Vagina (tissue), 2 donors: ENCODE measurements around the gene ADAM8. TPM values are rescaled to one million over a fixed set of nuclear protein-coding genes. Genes with fewer than 3 reads are reported as not detected.
A peak's percentile ranks its signal among the peaks of the same experiment; 100 is the strongest.

Source experiments
- DNase-seq, 2 donors: peaks; one replicate each; pipeline ENCODE4 v3.0.0-alpha.2; 2017; ENCODE audit errors: extremely low spot score in 2 of 2
- H3K27ac ChIP-seq: fragments of 200-600 bp; sonication (generic); one replicate; pipeline ENCODE4 v1.5.1; 2019
- H3K27me3 ChIP-seq: fragments of 200-600 bp; sonication (generic); one replicate; pipeline ENCODE4 v1.5.1; 2019
- H3K36me3 ChIP-seq, 2 donors: fragments of 200-600 bp; sonication (generic); one replicate each; pipeline ENCODE4 v1.5.1; 2017 to 2019
- H3K4me1 ChIP-seq: fragments of 200-600 bp; sonication (generic); one replicate; pipeline ENCODE4 v1.5.1; 2019
- H3K4me3 ChIP-seq, 2 donors: fragments of 200-600 bp; sonication (generic); 1 replicate in 1 of 2; 2 replicates in 1 of 2; pipeline ENCODE4 v1.5.1; 2016 to 2019
- H3K9me3 ChIP-seq: fragments of 200-600 bp; sonication (generic); one replicate; pipeline ENCODE4 v1.5.1; 2019
- CTCF ChIP-seq, 3 experiments: fragments of 450-650 bp in 2 of 3; fragments of 200-600 bp in 1 of 3; sonication (generic) in 1 of 3; IDR thresholded peaks; one replicate each; pipeline ENCODE4 v1.5.1; 2017 to 2019; ENCODE audit warnings: antibody characterized with exemption in 3 of 3, mild to moderate bottlenecking in 2 of 3, moderate library complexity in 2 of 3
- POLR2A ChIP-seq, 2 donors: fragments of 450-650 bp; IDR thresholded peaks; one replicate each; pipeline ENCODE4 v1.6.1; 2017; ENCODE audit warnings: antibody characterized with exemption in 2 of 2, mild to moderate bottlenecking in 2 of 2, moderate library complexity in 2 of 2
- POLR2AphosphoS5 ChIP-seq, 2 donors: sonication (generic); formaldehyde crosslinking; IDR thresholded peaks; one replicate each; pipeline ENCODE4 v1.9.0; 2017; ENCODE audit warnings: antibody characterized with exemption in 2 of 2, mild to moderate bottlenecking in 2 of 2, low read depth in 1 of 2; ENCODE audit not compliant: insufficient read depth in 1 of 2
- intact Hi-C: fragments of 100-400 bp; cut with DNase I; formaldehyde crosslinking; loops from one replicate; pipeline ENCODE4 v1.15.1; 2023
- total RNA-seq: library from RNA; depleted of rRNA; stranded (reverse); fragments of >200 nt; gene quantifications from one replicate; pipeline ENCODE4 v1.2.3, GENCODE V29; 2016

Gene ADAM8
- total RNA-seq, 1 donor from 2014 or later: 11.0 TPM

- H3K36me3 ChIP-seq: no peaks in the 10 kb centered on the region
- H3K9me3 ChIP-seq: no peaks in the 10 kb centered on the region
- intact Hi-C loops: no loop called here
- TF ChIP-seq POLR2AphosphoS5 (IDR thresholded peaks at IDR 0.05; ENCODE audit: insufficient read depth in 1 of 2, low read depth in 1 of 2): no peak
- no peak for TF ChIP-seq CTCF (IDR thresholded peaks at IDR 0.05)
- no peak for TF ChIP-seq POLR2A (IDR thresholded peaks at IDR 0.05)
- no peak overlapping the region for H3K4me3 ChIP-seq
- no peak overlapping the region for H3K27ac ChIP-seq
- DNase-seq: no peak
- peaks cover 9% of the 10 kb centered on the region for H3K27me3 ChIP-seq
- H3K4me1 ChIP-seq: peaks cover 14% of the 10 kb centered on the region
Measured at GRCh38 chr10:133231244-133231945, 45.3 kb downstream of the ADAM8 start.

DNA sequence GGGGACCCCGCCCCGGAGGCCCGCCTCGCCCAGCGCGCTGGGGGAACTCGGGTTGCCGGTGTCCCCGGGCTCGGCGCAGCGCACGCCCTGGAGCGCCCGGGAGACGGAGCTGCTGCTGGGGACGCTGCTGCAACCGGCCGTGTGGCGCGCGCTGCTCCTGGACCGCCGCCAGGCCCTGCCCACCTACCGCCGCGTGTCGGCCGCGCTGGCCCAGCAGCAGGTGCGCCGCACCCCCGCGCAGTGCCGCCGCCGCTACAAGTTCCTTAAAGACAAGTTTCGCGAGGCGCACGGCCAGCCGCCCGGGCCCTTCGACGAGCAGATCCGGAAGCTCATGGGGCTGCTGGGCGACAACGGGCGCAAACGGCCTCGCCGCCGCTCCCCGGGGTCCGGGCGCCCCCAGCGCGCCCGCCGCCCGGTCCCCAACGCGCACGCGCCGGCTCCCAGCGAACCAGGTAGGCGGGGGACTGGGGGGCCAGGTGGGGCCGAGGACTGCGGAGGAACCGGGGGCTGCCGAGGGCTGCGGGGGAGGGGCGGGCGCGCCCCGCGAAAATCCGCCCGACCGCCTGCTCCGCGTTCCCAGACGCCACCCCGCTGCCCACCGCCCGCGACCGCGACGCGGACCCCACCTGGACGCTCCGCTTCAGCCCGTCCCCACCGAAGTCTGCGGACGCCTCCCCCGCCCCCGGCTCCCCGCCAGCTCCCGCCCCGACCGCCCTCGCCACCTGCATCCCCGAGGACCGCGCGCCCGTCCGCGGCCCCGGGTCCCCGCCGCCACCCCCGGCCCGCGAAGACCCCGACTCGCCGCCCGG is 46.1 kb downstream of the ADAM8 start:
- Histone ChIP-seq H3K27ac (no peak overlapping the region), H3K4me1 (peaks cover 7% of the 10 kb centered on the region), H3K4me3 (peak overlapping the region in 1 of 2 donors; percentile 31), H3K36me3 (no peaks in the 10 kb centered on the region), H3K27me3 (peaks cover 4% of the 10 kb centered on the region), H3K9me3 (no peaks in the 10 kb centered on the region)
- no peak for TF ChIP-seq POLR2A (IDR thresholded peaks at IDR 0.05)
- no peak for TF ChIP-seq POLR2AphosphoS5 (IDR thresholded peaks at IDR 0.05; ENCODE audit: insufficient read depth in 1 of 2, low read depth in 1 of 2)
- no peak for TF ChIP-seq CTCF (IDR thresholded peaks at IDR 0.05)
- DNase-seq: no peak
- intact Hi-C loops: no loop called here

DNA sequence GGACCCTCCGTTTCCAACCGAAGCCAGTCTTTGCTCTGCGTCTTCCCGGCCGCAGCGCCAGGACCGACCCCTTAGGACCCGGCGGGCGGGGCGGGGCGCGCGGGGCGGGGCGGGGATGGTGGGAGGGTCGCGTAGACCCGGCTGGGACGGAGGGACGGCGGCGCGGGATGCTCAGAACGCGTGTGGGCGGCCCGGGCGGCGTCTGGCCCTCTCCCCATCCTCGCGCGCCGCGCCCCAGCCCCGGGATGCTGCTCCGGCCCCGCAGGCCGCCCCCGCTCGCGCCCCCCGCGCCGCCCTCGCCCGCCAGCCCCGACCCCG is 46.7 kb downstream of the ADAM8 start, which contains the start of gene UTF1:
Gene UTF1 (plus strand): TSS at position 174 of the 318 bp plus-strand sequence. CDS start 72 bp downstream, at position 246.
- no peak for DNase-seq
- no peak within 1 kb of the TSS for H3K27ac ChIP-seq
- no peaks in the 10 kb centered on the region for H3K9me3 ChIP-seq
- intact Hi-C loops: no loop called here
- no peaks in the 10 kb centered on the region for H3K36me3 ChIP-seq
- TF ChIP-seq CTCF (IDR thresholded peaks at IDR 0.05) (no peak), POLR2A (IDR thresholded peaks at IDR 0.05) (no peak), POLR2AphosphoS5 (IDR thresholded peaks at IDR 0.05; ENCODE audit: insufficient read depth in 1 of 2, low read depth in 1 of 2) (no peak)
- H3K4me3 ChIP-seq: peak within 1 kb of the TSS in 1 of 2 donors; percentile 31
- H3K4me1 ChIP-seq: peaks cover 7% of the 10 kb centered on the region
- no peaks in the 10 kb centered on the region for H3K27me3 ChIP-seq

DNA sequence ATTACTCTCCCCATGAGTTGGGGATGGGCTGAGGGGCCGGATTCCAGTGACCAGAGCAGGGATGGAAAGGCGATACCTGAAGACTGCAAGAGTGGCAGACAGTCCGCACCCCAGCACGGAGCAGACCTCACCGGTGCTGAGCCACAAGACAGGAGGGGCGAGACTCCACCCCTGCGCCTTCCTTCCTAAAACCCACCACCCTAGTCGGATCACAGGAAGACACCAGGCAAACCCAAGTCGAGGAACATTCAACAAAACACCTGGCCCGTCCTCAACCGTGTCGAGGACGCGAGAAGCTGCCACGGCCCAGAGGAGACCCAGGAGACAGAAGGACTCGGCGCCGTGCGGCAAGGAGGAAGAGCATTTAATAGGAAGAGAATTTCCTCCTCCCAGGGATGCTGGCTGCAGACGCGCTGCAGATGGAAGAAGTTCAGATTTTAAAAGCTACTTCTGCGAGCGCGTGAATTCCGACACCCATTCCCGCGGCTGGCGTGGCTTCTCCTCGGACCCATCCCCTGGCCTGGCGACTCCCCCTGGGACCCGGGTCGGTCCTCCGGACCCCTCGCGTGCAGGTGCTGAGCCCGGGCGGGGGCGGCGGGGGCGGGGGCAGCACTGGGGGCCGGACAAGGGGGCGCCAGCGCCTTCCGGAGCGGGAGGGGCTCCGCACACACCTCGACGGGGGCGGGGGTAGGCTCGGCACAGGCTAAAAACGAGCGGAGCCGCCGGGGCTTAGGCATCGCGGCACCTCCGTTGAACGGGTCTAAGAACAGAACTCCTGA is 47.2 kb downstream of the ADAM8 start:
- Histone ChIP-seq H3K27me3 (no peaks in the 10 kb centered on the region), H3K4me1 (peaks cover 7% of the 10 kb centered on the region), H3K36me3 (no peaks in the 10 kb centered on the region), H3K27ac (no peak overlapping the region), H3K9me3 (no peaks in the 10 kb centered on the region), H3K4me3 (peak overlapping the region in 1 of 2 donors; percentile 31)
- TF ChIP-seq POLR2AphosphoS5 (IDR thresholded peaks at IDR 0.05; ENCODE audit: insufficient read depth in 1 of 2, low read depth in 1 of 2) (no peak), POLR2A (IDR thresholded peaks at IDR 0.05) (no peak), CTCF (IDR thresholded peaks at IDR 0.05) (no peak)
- DNase-seq: no peak
- intact Hi-C loops: no loop called here
